GM18858 (cell line): ENCODE data around the gene EXOSC5.
"Not testable (repeated sequence)": the region's sequence is repeated elsewhere in the genome, so short reads cannot be mapped to it uniquely, and the experiment has no call there.

Source experiments
- ATAC-seq: cut with Tn5 transposase; IDR thresholded peaks from one replicate; pipeline ENCODE4 v1.9.1; 2021; ENCODE audit not compliant: unreplicated experiment

EXOSC5 gene

GRCh38 chr19:41351339-41352245 is 45.6 kb downstream of the EXOSC5 start:
- no peak for ATAC-seq

GRCh38 chr19:41350735-41351338 is 46.3 kb downstream of the EXOSC5 start:
- no peak for ATAC-seq

DNA sequence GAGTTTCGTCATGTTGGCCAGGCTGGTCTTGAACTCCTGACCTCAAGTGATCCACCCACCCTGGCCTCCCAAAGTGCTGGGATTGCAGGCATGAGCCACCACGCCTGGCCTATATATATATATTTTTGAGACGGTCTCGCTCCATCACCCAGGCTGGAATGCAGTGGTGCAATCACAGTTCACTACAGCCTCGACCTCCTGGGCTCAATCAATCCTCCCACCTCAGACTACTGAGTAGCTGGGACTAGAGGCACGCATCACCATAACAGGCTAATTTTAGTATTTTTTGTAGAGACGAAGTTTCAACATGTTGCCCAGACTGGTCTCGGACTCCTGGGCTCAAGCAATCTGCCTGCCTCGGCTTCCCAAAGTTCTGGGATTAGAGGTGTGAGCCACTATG is 50.2 kb downstream of the EXOSC5 start:
- ATAC-seq, result not testable (repeated sequence)

DNA sequence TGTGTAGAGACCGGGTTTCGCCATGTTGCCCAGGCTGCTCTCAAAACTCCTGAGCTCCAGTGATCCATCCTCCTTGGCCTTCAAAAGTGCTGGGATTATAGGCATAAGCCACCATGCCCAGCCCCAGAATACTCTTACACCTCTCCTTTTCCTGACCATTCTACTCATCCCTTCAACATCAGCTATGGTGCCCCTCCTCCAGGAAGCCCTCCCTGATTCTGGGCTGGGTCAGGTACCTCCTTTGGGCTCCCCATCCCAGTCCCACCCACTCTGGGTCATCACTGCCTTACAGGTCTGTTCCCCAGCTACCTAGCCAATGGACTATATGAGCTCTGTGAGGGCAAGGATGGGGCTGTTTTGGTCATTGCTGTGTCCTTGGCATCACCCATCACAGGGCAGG is 53.0 kb downstream of the EXOSC5 start:
- no peak for ATAC-seq

DNA sequence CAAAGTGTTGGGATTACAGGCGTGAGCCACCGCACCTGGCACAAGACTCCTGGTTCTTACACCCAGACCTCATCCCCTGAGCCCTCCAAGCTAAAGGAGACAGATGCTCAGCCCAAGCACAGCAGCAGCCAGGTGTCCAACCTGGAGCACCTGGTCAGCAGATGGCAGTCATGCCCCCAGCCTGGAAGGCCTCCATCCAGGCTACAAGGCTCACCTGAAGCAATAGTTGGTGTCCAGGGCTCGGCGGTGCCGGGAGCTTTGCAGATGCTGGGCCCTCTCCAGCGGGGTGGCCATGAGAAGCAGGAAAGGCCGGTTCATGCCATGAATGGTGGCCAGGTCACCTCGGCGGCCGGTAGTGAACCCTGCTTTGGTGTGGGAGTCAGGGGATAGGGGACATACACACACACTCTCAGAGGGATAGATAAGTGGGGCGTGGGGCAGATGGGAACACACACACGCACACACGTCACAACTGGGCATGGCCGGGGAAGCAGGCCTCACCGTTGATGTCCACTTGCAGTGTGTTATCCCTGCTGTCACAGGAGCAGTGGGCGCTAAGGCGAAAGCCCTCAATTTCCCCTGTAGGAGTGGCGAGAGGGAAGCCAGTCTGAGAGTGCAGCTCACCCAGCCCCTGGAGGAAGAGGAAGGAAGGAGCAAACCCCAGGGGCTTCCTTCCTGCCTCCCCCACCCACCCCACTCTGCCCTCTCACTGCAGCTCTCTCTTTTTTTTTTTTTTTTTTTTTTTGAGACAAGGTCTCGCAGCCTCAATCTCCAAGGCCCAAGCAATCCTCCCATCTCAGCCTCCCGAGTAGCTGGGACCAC is 55.3 kb downstream of the EXOSC5 start:
- ATAC-seq, result no peak

DNA sequence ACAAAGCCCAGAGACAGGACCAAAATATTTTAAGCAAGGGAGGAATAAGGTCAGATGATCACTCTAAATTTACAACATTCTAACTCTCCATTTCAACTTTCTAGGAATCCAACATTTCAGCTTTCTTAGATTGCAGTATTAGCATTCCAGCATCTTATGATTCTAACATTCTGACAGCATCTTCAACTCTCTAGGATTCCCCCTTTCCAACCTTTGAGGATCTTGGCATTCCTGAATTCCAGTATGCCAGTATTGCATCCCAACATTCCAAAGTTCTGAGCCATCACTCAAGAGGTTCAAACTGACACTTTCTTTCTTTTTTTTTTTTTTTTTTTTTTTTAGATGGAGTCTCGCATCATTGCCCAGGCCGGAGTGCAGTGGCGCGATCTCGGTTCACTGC is 57.2 kb downstream of the EXOSC5 start:
- no peak for ATAC-seq
